Measurements from ENCODE around the gene TPGS1.

- TF ChIP-seq CTCF (IDR thresholded peaks at IDR 0.05; ENCODE audit: low read length), result no peak
- no peak for TF ChIP-seq EZH2 (IDR thresholded peaks at IDR 0.05; ENCODE audit: borderline replicate concordance, low read length)
Measured at GRCh38 chr19:518598-519231, 11.4 kb downstream of the TPGS1 start.

Data from OCI-LY1 (cell line).